Stomach (tissue), 9 donors: ENCODE measurements around the gene TAF15. TPM values are rescaled to one million over a fixed set of nuclear protein-coding genes. Genes with fewer than 3 reads are reported as not detected.

Experiments
- DNase-seq, 2 donors: peaks; one replicate each; pipeline versions ENCODE4 v3.0.0 to v3.0.0-alpha.2; 2013 to 2019
- H3K27ac ChIP-seq, 5 donors: fragments of 200-600 bp in 4 of 5; sonication (generic) in 4 of 5; one replicate each; pipeline ENCODE4 v1.5.1; 2013 to 2019; ENCODE audit warnings: mild to moderate bottlenecking in 1 of 5, moderate library complexity in 1 of 5
- H3K27me3 ChIP-seq, 3 donors: fragments of 200-600 bp; sonication (generic); one replicate each; pipeline ENCODE4 v1.5.1; 2017 to 2019; ENCODE audit warnings: mixed run types in 1 of 3
- H3K36me3 ChIP-seq, 4 donors: fragments of 200-600 bp; sonication (generic); 1 replicate in 3 of 4; 2 replicates in 1 of 4; pipeline ENCODE4 v1.5.1; 2016 to 2019
- H3K4me1 ChIP-seq, 4 donors: fragments of 200-600 bp; sonication (generic); one replicate each; pipeline ENCODE4 v1.5.1; 2016 to 2019
- H3K4me3 ChIP-seq, 4 donors: fragments of 200-600 bp; sonication (generic) in 3 of 4; one replicate each; pipeline ENCODE4 v1.5.1; 2016 to 2019; ENCODE audit warnings: mild to moderate bottlenecking in 1 of 4
- H3K9me3 ChIP-seq, 4 donors: fragments of 200-600 bp; sonication (generic); one replicate each; pipeline ENCODE4 v1.5.1; 2016 to 2019
- CTCF ChIP-seq, 7 experiments: fragments of 450-650 bp in 4 of 7; fragments of 200-600 bp in 3 of 7; sonication (generic) in 3 of 7; IDR thresholded peaks; one replicate each; pipeline ENCODE4 v1.5.1; 2016 to 2019; ENCODE audit warnings: antibody characterized with exemption in 7 of 7, control low read depth in 2 of 7, mild to moderate bottlenecking in 1 of 7
- EP300 ChIP-seq: sonication (generic); formaldehyde crosslinking; IDR thresholded peaks from one replicate; pipeline ENCODE4 v1.6.1; 2017; ENCODE audit warnings: antibody characterized with exemption
- POLR2A ChIP-seq, 4 donors: fragments of 450-650 bp; IDR thresholded peaks; one replicate each; pipeline ENCODE4 v1.6.1; 2016; ENCODE audit warnings: antibody characterized with exemption in 4 of 4, control low read depth in 2 of 4, mild to moderate bottlenecking in 1 of 4, moderate library complexity in 1 of 4
- POLR2AphosphoS5 ChIP-seq, 3 donors: sonication (generic); formaldehyde crosslinking; IDR thresholded peaks; one replicate each; pipeline ENCODE4 v1.6.1; 2016; ENCODE audit warnings: antibody characterized with exemption in 3 of 3
- WGBS, 5 donors: extraction: QIAGEN DNeasy Blood & Tissue Kit in 3 of 5; methylation state at CpG; one replicate each; pipeline versions ENCODE4 v1.1.5 to v1.1.7; 2013 to 2018; 5-methylcytosine and 5-hydroxymethylcytosine counted together
- intact Hi-C: fragments of 100-400 bp; cut with DNase I; formaldehyde crosslinking; loops from one replicate; pipeline ENCODE4 v1.15.1; 2023; ENCODE audit warnings: low total_unique reads
- polyA plus RNA-seq, 3 donors: library from polyadenylated mRNA; stranded (reverse); fragments of 200-250 nt; gene quantifications; one replicate each; pipeline ENCODE4 v1.2.3, GENCODE V29; 2013
- total RNA-seq, 5 donors: library from RNA; depleted of rRNA; stranded (reverse); fragments of >200 nt; gene quantifications; one replicate each; pipeline versions ENCODE4 v1.1.0 to v1.2.3, GENCODE V29; 2014 to 2016
- donor health status: healthy with polysubstance abuse.
- donor health status: Bipolar disorder and iron deficiency.
- donor health status: healthy.

TAF15 gene
- total and polyA plus RNA-seq, 8 donors: 21.1 to 127 (median 78.5) TPM

GRCh38 chr17:35879773-35880654, 70.7 kb downstream of the TAF15 start, which contains the start of gene CCL5:
Gene CCL5 (minus strand): TSS chr17:35880360.
- 66 to 69% (median 66%) methylated on average over 11 of the region's 11 CpGs for WGBS, 5 donors
- DNase-seq: peak in 1 of 2 donors; percentile 56
- intact Hi-C loops: no loop called here
- H3K27ac ChIP-seq: peak within 1 kb of the TSS in 4 of 5 donors; percentile 3 to 51 (median 20)
- no peaks in the 10 kb centered on the region for H3K9me3 ChIP-seq
- H3K4me3 ChIP-seq: peak within 1 kb of the TSS; percentile 6 to 28 (median 13)
- no peaks in the 10 kb centered on the region for H3K27me3 ChIP-seq
- no peaks in the 10 kb centered on the region for H3K4me1 ChIP-seq
- H3K36me3 ChIP-seq: no peaks in the 10 kb centered on the region
- TF ChIP-seq POLR2AphosphoS5 (IDR thresholded peaks at IDR 0.05) (peak in 1 of 3 donors; percentile 33), POLR2A (IDR thresholded peaks at IDR 0.05) (no peak)

- 39 to 68% (median 58%) methylated on average over 2 of the region's 2 CpGs for WGBS, 5 donors
Measured at GRCh38 chr17:35889241-35889640, 80.0 kb downstream of the TAF15 start.

GRCh38 chr17:35889818-35890773, 80.8 kb downstream of the TAF15 start:
- no peaks in the 10 kb centered on the region for H3K9me3 ChIP-seq
- WGBS, 5 donors: 69 to 92% (median 82%) methylated on average over 2 of the region's 2 CpGs
- H3K36me3 ChIP-seq: no peaks in the 10 kb centered on the region
- no peak overlapping the region for H3K4me3 ChIP-seq
- peaks cover 0 to 14% (median 6%) of the 10 kb centered on the region in 4 donors for H3K4me1 ChIP-seq
- H3K27ac ChIP-seq: peak overlapping the region in 3 of 5 donors; percentile 25 to 46 (median 41)
- TF ChIP-seq POLR2A (IDR thresholded peaks at IDR 0.05) (no peak), POLR2AphosphoS5 (IDR thresholded peaks at IDR 0.05) (no peak), EP300 (no peak), CTCF (IDR thresholded peaks at IDR 0.05) (no peak)
- peak; percentile 39 to 78 for DNase-seq
- no peaks in the 10 kb centered on the region for H3K27me3 ChIP-seq
- intact Hi-C loops: no loop called here

More at GRCh38 chr17:35889241-35889640, 80.0 kb downstream of the TAF15 start:
- intact Hi-C loops: no loop called here
- H3K4me1 ChIP-seq: peaks cover 0 to 14% (median 6%) of the 10 kb centered on the region in 4 donors
- no peak overlapping the region for H3K4me3 ChIP-seq
- no peaks in the 10 kb centered on the region for H3K27me3 ChIP-seq
- TF ChIP-seq POLR2A (IDR thresholded peaks at IDR 0.05): no peak
- no peak for TF ChIP-seq POLR2AphosphoS5 (IDR thresholded peaks at IDR 0.05)
- no peak for TF ChIP-seq CTCF (IDR thresholded peaks at IDR 0.05)
- no peak for TF ChIP-seq EP300
- no peaks in the 10 kb centered on the region for H3K9me3 ChIP-seq
- H3K36me3 ChIP-seq: no peaks in the 10 kb centered on the region
- DNase-seq: no peak
- peak overlapping the region in 1 of 5 donors; percentile 46 for H3K27ac ChIP-seq

GRCh38 chr17:35890774-35891155, 81.5 kb downstream of the TAF15 start:
- no peak for TF ChIP-seq EP300
- H3K27me3 ChIP-seq: no peaks in the 10 kb centered on the region
- H3K36me3 ChIP-seq: no peaks in the 10 kb centered on the region
- H3K27ac ChIP-seq: peak overlapping the region in 3 of 5 donors; percentile 1 to 25 (median 10)
- peaks cover 0 to 14% (median 6%) of the 10 kb centered on the region in 4 donors for H3K4me1 ChIP-seq
- 22 to 66% (median 49%) methylated on average over 4 of the region's 4 CpGs for WGBS, 5 donors
- intact Hi-C loops: no loop called here
- no peak overlapping the region for H3K4me3 ChIP-seq
- DNase-seq: peak; percentile 35 to 61
- no peaks in the 10 kb centered on the region for H3K9me3 ChIP-seq

- no peak for DNase-seq
- WGBS, 5 donors: 70 to 83% (median 80%) methylated on average over 4 of the region's 4 CpGs
- Histone ChIP-seq H3K27ac (peak overlapping the region in 3 of 5 donors; percentile 1 to 25 (median 10)), H3K27me3 (peaks cover 0 to under 1% (median 0%) of the 10 kb centered on the region in 3 donors), H3K36me3 (no peaks in the 10 kb centered on the region), H3K4me1 (peaks cover 0 to 14% (median 6%) of the 10 kb centered on the region in 4 donors), H3K9me3 (no peaks in the 10 kb centered on the region), H3K4me3 (no peak overlapping the region)
- intact Hi-C loops: no loop called here
- TF ChIP-seq POLR2AphosphoS5 (IDR thresholded peaks at IDR 0.05) (no peak), EP300 (no peak), POLR2A (IDR thresholded peaks at IDR 0.05) (no peak), CTCF (IDR thresholded peaks at IDR 0.05) (no peak)
Measured at GRCh38 chr17:35891269-35891668, 82.0 kb downstream of the TAF15 start.
